Measurements from ENCODE around the gene SH2D7.

Gene SH2D7

DNA sequence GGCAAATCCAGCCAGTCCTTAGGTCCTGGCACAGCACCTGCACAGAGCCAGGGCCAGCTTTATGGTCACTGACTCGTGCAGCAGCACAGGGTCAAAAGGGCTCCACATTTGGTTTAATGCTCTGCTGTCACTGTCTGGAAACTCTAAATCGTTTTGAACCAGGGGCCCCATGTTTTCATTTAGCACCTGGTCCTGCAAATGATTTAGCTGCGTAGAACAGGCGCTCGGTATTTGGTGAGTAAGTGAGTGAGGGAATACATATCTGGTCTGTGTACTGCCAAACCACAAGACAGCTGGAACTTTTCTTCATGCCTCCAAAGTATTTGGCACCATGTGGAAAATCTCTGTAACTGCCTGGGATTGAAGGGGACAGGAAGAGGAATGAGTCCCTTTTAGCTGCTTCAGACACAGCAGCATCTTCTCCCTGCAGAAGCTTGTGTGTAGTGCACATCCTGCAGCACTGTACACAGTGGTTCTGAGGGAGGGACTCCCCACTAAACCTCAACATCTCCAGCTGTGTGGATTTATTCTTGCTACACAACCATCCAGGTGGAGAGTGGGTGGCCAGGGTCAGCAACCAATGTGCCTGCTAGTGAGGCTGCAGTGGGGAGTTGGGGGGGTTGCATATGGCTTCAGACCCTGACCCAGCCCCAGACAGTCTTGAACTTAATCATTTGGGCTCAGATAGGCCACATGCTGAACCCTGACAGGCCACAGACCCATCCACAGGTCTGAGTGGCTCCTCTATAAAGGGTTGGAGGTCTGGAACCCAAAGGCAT lies 1.1 kb downstream of the SH2D7 start:
- TF ChIP-seq, protein P1, sequence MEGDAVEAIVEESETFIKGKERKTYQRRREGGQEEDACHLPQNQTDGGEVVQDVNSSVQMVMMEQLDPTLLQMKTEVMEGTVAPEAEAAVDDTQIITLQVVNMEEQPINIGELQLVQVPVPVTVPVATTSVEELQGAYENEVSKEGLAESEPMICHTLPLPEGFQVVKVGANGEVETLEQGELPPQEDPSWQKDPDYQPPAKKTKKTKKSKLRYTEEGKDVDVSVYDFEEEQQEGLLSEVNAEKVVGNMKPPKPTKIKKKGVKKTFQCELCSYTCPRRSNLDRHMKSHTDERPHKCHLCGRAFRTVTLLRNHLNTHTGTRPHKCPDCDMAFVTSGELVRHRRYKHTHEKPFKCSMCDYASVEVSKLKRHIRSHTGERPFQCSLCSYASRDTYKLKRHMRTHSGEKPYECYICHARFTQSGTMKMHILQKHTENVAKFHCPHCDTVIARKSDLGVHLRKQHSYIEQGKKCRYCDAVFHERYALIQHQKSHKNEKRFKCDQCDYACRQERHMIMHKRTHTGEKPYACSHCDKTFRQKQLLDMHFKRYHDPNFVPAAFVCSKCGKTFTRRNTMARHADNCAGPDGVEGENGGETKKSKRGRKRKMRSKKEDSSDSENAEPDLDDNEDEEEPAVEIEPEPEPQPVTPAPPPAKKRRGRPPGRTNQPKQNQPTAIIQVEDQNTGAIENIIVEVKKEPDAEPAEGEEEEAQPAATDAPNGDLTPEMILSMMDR (IDR thresholded peaks at IDR 0.05), result no peak

DNA sequence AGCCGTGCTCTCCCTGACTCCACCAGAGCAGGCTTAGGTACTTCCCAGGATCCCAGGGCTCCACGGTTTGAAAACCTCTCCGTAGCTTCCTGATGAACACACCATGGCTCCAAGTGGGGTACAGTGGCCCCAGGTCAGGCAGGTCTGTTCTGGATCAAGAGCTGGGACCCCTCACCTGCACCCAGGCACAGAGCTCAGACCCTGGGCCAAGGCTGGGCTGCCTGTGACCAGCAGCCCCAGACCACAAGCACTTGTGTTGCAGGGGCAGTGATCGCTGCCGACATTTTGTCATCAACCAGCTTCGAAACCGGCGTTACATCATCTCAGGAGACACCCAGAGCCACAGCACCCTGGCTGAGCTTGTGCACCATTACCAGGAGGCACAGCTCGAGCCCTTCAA lies 5.3 kb downstream of the SH2D7 start:
- TF ChIP-seq, protein P1 (IDR thresholded peaks at IDR 0.05), result no peak

DNA sequence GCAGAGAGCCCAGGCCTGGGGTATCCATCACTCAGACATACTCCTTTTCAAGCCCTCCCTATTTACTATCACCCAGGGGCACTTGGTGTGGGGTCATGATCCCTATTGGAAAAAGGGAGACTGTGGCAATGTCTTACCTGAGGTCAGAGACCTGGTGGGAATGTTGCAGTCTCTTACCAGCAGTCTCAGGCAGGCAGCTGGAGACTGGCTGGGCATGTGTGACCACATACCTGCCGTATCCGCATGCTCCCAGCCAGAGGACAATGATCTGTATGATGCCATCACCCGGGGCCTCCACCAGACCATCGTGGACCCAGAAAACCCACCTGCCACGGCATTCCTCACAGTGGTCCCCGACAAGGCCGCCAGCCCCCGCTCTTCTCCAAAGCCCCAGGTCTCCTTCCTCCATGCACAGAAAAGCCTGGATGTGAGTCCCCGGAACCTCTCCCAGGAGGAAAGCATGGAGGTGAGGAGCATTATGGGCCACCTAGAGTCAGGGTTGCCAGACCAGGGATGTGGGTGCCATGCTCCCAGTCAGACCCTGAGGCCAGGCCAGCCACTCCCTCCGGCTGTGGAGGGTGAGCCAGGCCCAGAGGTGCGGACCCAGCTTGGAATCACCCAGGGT lies 5.9 kb downstream of the SH2D7 start:
- TF ChIP-seq, protein P1 (IDR thresholded peaks at IDR 0.05), result no peak

DNA sequence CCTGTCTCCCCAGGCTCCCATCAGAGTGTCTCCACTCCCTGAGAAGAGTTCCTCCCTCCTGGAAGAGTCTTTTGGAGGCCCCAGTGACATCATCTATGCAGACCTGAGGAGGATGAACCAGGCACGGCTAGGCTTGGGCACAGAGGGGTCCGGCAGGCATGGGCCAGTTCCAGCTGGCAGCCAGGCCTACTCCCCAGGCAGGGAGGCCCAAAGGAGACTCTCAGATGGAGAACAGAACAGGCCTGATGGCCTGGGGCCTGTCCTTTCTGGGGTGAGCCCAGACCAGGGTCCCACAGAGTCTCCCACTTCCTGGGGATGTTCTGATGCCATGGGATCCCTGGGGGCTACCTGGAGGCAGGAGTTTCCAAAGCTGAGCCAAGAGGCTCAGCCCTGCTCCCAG lies 8.5 kb downstream of the SH2D7 start:
- TF ChIP-seq, protein P1 (IDR thresholded peaks at IDR 0.05), result no peak

DNA sequence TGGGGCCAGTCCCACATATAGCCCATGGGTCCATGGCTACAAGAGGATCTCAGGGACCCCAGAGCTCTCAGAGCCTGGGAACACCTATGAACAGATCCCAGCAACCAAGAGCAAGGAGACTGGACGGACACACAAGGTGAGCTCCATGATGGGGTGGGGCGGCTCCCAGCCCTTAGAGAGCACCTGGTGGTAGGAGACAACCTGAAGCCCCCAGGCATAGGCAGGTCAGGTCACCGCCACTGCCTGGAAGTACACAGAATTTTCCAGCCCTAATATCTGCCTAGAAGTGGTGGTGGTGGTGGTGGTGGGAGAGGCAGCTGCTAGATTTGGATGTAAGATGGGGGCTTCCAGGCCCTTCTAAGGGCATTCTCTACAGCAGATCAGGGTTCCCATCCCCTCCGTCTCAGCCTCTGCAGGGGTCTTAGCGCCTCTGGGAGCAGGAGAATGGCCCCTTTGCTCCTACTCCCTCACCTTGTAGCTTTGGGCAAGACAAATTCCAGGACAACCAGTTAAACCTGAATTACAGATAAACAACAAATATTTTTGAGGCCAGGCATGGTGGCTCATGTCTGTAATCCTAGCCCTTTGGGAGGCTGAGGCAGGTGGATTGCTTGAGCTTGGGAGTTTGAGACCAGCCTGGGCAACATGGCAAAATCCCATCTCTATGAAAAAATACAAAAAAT lies 9.2 kb downstream of the SH2D7 start:
- TF ChIP-seq, protein P1 (IDR thresholded peaks at IDR 0.05), result no peak

DNA sequence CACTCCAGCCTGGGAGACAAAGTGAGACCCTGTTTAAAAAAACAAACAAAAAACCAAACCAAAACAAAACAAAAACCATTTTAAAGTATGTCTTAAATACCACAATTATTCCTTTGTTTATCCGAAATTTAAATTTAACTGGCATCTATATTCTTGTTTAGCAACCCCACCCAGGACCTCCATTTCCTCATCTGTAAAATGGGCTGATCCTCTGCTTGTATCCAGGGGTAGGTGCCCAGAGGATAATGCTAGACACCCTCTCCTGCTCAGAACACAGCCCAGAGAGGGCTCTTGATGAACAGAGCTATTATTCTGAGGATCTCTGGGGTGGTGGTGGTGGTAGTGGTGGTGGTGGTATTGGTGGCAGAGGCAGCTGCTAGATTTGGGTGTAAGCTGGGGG lies 9.8 kb downstream of the SH2D7 start:
- TF ChIP-seq, protein P1 (IDR thresholded peaks at IDR 0.05), result no peak

DNA sequence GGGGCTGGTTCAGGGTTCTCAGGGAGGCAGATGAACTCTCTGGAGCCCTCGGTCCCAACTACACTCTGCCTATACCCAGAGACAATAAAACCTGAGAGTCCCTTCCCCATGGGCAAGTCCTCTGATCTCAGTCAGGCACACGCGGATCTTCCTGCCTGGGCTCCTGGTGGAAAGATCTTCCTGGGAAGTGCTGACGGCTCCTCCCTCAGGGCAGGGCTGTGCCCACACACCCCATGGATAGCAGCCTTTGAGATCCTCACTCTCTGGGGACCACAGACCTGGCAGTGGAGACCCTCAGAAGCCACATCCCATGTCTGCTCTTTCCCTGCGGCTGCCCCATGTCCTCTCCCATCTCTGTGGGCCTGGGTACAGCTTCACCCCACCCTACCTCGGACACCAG lies 10.4 kb downstream of the SH2D7 start:
- TF ChIP-seq, protein P1 (IDR thresholded peaks at IDR 0.05), result no peak
